Breast epithelium (tissue), 4 donors: ENCODE results near the gene RAB44. TPM values are rescaled to one million over a fixed set of nuclear protein-coding genes. Genes with fewer than 3 reads are reported as not detected.

Experiments
- DNase-seq, 2 donors: peaks; one replicate each; pipeline ENCODE4 v3.0.0-alpha.2; 2019; ENCODE audit warnings: low spot score in 2 of 2
- H3K27ac ChIP-seq, 2 donors: fragments of 200-600 bp; sonication (generic) in 1 of 2; one replicate each; pipeline ENCODE4 v1.5.1; 2016 to 2019; ENCODE audit warnings: mild to moderate bottlenecking in 1 of 2
- H3K27me3 ChIP-seq, 2 donors: fragments of 200-600 bp; sonication (generic) in 1 of 2; one replicate each; pipeline versions ENCODE4 v1.5.1 to v1.6.0; 2017 to 2019; ENCODE audit warnings: control low read depth in 1 of 2, mild to moderate bottlenecking in 1 of 2
- H3K36me3 ChIP-seq: fragments of 200-600 bp; one replicate; pipeline ENCODE4 v1.5.1; 2019
- H3K4me1 ChIP-seq, 2 donors: fragments of 200-600 bp; sonication (generic); one replicate each; pipeline ENCODE4 v1.5.1; 2016 to 2019; ENCODE audit warnings: control low read depth in 1 of 2
- H3K4me3 ChIP-seq, 3 donors: fragments of 200-600 bp; sonication (generic); 1 replicate in 2 of 3; 2 replicates in 1 of 3; pipeline ENCODE4 v1.5.1; 2016 to 2019; ENCODE audit warnings: mild to moderate bottlenecking in 3 of 3, moderate library complexity in 2 of 3
- H3K9me3 ChIP-seq, 2 donors: fragments of 200-600 bp; sonication (generic) in 1 of 2; one replicate each; pipeline ENCODE4 v1.5.1; 2016 to 2019; ENCODE audit warnings: control low read depth in 1 of 2
- CTCF ChIP-seq, 3 donors: fragments of 450-650 bp; IDR thresholded peaks; one replicate each; pipeline ENCODE4 v1.5.1; 2016 to 2017; ENCODE audit warnings: antibody characterized with exemption in 3 of 3, mild to moderate bottlenecking in 3 of 3, moderate library complexity in 3 of 3
- POLR2A ChIP-seq: fragments of 450-650 bp; IDR thresholded peaks from one replicate; pipeline ENCODE4 v1.6.1; 2016; ENCODE audit warnings: antibody characterized with exemption, mild to moderate bottlenecking, moderate library complexity
- POLR2AphosphoS5 ChIP-seq, 3 donors: sonication (generic); formaldehyde crosslinking; IDR thresholded peaks; one replicate each; pipeline ENCODE4 v1.6.1; 2017; ENCODE audit warnings: antibody characterized with exemption in 3 of 3
- intact Hi-C: fragments of 100-400 bp; cut with DNase I; formaldehyde crosslinking; loops from one replicate; pipeline ENCODE4 v1.15.1; 2023; ENCODE audit warnings: low total_unique reads
- total RNA-seq, 3 donors: library from RNA; depleted of rRNA; stranded (reverse); fragments of >200 nt; gene quantifications; one replicate each; pipeline ENCODE4 v1.1.0, GENCODE V29; 2016

The RAB44 gene
- total RNA-seq, 3 donors from 2014 or later, result under 0.01 to 1.9 (median 0.29) TPM

- Histone ChIP-seq H3K9me3 (no peaks in the 10 kb centered on the region), H3K4me3 (no peak overlapping the region), H3K27ac (peak overlapping the region in 1 of 2 donors; percentile 82), H3K36me3 (peaks cover 7% of the 10 kb centered on the region), H3K4me1 (peaks cover 5 to 13% of the 10 kb centered on the region in 2 donors), H3K27me3 (no peaks in the 10 kb centered on the region)
- TF ChIP-seq CTCF (IDR thresholded peaks at IDR 0.05), result no peak
- no peak for TF ChIP-seq POLR2AphosphoS5 (IDR thresholded peaks at IDR 0.05)
- TF ChIP-seq POLR2A, result no peak
- DNase-seq, result no peak
- intact Hi-C loops, result loop anchor here (5.0 kb wide), 1 partner anchor 62 kb away; no protein-coding TSS in a partner anchor
Observed at GRCh38 chr6:36683656-36684446, 13.8 kb upstream of the RAB44 start.

- Histone ChIP-seq H3K36me3 (peaks cover 7% of the 10 kb centered on the region), H3K4me1 (peaks cover 5 to 13% of the 10 kb centered on the region in 2 donors)
Observed at GRCh38 chr6:36684447-36684812, 13.2 kb upstream of the RAB44 start.

GRCh38 chr6:36685166-36685924 lies 12.3 kb upstream of the RAB44 start:
- H3K36me3 ChIP-seq, result peaks cover 7% of the 10 kb centered on the region
- H3K27ac ChIP-seq, result peak overlapping the region in 1 of 2 donors; percentile 5
- no peak for TF ChIP-seq CTCF (IDR thresholded peaks at IDR 0.05)
- no peak for TF ChIP-seq POLR2A
- no peak for TF ChIP-seq POLR2AphosphoS5 (IDR thresholded peaks at IDR 0.05)
- no peak overlapping the region for H3K4me3 ChIP-seq
- no peak for DNase-seq
- no peaks in the 10 kb centered on the region for H3K9me3 ChIP-seq
- intact Hi-C loops, result no loop called here
- H3K4me1 ChIP-seq, result peaks cover 5 to 13% of the 10 kb centered on the region in 2 donors
- H3K27me3 ChIP-seq, result no peaks in the 10 kb centered on the region

More at GRCh38 chr6:36684447-36684812, 13.2 kb upstream of the RAB44 start:
- Histone ChIP-seq H3K27ac (no peak overlapping the region), H3K27me3 (no peaks in the 10 kb centered on the region), H3K4me3 (no peak overlapping the region), H3K9me3 (no peaks in the 10 kb centered on the region)
- no peak for DNase-seq
- no peak for TF ChIP-seq POLR2AphosphoS5 (IDR thresholded peaks at IDR 0.05)
- no peak for TF ChIP-seq CTCF (IDR thresholded peaks at IDR 0.05)
- TF ChIP-seq POLR2A, result no peak
- intact Hi-C loops, result loop anchor here (5.0 kb wide), 1 partner anchor 62 kb away; no protein-coding TSS in a partner anchor

GRCh38 chr6:36685926-36686667 lies 11.5 kb upstream of the RAB44 start:
- Histone ChIP-seq H3K9me3 (no peaks in the 10 kb centered on the region), H3K36me3 (peaks cover 7% of the 10 kb centered on the region), H3K4me1 (peaks cover 5 to 13% of the 10 kb centered on the region in 2 donors), H3K4me3 (no peak overlapping the region), H3K27me3 (no peaks in the 10 kb centered on the region), H3K27ac (peak overlapping the region in 1 of 2 donors; percentile 5)
- intact Hi-C loops, result no loop called here
- TF ChIP-seq CTCF (IDR thresholded peaks at IDR 0.05) (no peak), POLR2A (no peak), POLR2AphosphoS5 (IDR thresholded peaks at IDR 0.05) (no peak)
- DNase-seq, result no peak
